Right lobe of liver (tissue), 6 donors: ENCODE data around the gene EIF4G3. TPM values are rescaled to one million over a fixed set of nuclear protein-coding genes. Genes with fewer than 3 reads are reported as not detected.

Experiments used
- ATAC-seq, 4 donors: fragments of 200-7000 bp; cut with Tn5 transposase; one replicate each; pipeline ENCODE4 v1.9.1; 2020; ENCODE audit warnings: mild to moderate bottlenecking in 4 of 4, moderate library complexity in 4 of 4
- DNase-seq, 3 donors: peaks; one replicate each; pipeline ENCODE4 v3.0.0-alpha.2; 2020
- H3K27ac ChIP-seq, 3 donors: fragments of 200-600 bp; one replicate each; pipeline ENCODE4 v1.8.0; 2022
- H3K27me3 ChIP-seq, 2 donors: fragments of 200-600 bp; one replicate each; pipeline ENCODE4 v1.8.0; 2022
- H3K36me3 ChIP-seq, 4 donors: fragments of 200-600 bp; sonication (generic) in 1 of 4; one replicate each; pipeline versions ENCODE4 v1.5.1 to v1.8.0; 2017 to 2022; ENCODE audit warnings: control low read depth in 1 of 4
- H3K4me1 ChIP-seq, 4 donors: fragments of 200-600 bp; sonication (generic) in 1 of 4; one replicate each; pipeline versions ENCODE4 v1.5.1 to v1.8.0; 2017 to 2022; ENCODE audit warnings: control low read depth in 1 of 4
- H3K4me3 ChIP-seq, 3 donors: fragments of 200-600 bp; one replicate each; pipeline ENCODE4 v1.8.0; 2022
- H3K9me3 ChIP-seq, 4 donors: fragments of 200-600 bp; sonication (generic) in 1 of 4; one replicate each; pipeline versions ENCODE4 v1.5.1 to v1.8.0; 2017 to 2022; ENCODE audit warnings: control low read depth in 1 of 4
- POLR2A ChIP-seq: fragments of 450-650 bp; IDR thresholded peaks from one replicate; pipeline ENCODE4 v1.6.1; 2017; ENCODE audit warnings: antibody characterized with exemption, mild to moderate bottlenecking
- WGBS: methylation state at CpG from one replicate; pipeline ENCODE4 v1.1.6; 2018; ENCODE audit warnings: low coverage, low lambda C conversion rate; ENCODE audit not compliant: insufficient coverage; ENCODE audit errors: missing lambda C conversion rate; 5-methylcytosine and 5-hydroxymethylcytosine counted together
- intact Hi-C, 2 donors: fragments of 100-400 bp; cut with DNase I; formaldehyde crosslinking; loops; one replicate each; pipeline versions ENCODE4 v1.11.2 to v1.14.1; 2022
- total RNA-seq, 6 experiments: library from RNA; depleted of rRNA in 2 of 6; stranded (reverse); fragments of >200 nt in 2 of 6; fragmentation: NEBNext Ultra II Directional in 3 of 6; extraction: Animal tissue kit (Norgen Biotek cat#: 25700) in 3 of 6; gene quantifications; one replicate each; pipeline versions ENCODE4 v1.1.0 to v1.2.4, GENCODE V29; 2016 to 2023
- TF ChIP-seq, protein P1 (sequence below), 4 donors: fragments of 200-600 bp in 3 of 4; fragments of 450-650 bp in 1 of 4; IDR thresholded peaks; one replicate each; pipeline versions ENCODE4 v1.5.1 to v1.8.0; 2016 to 2022; ENCODE audit warnings: antibody characterized with exemption in 4 of 4, mild to moderate bottlenecking in 2 of 4
- donor health status: DM: no; HTN: yes; CAD: no.
- donor health status: DM: no; HTN: no; CAD: no.
- donor health status: DM: no; HTN: no; CAD: no.
- donor health status: DM: no; HTN: yes; CAD: no.
- donor health status: DM: no; HTN: yes; CAD: no.

EIF4G3 gene
- total RNA-seq, 6 experiments from 2014 or later: 14.4 to 29.9 (median 23.5) TPM

DNA sequence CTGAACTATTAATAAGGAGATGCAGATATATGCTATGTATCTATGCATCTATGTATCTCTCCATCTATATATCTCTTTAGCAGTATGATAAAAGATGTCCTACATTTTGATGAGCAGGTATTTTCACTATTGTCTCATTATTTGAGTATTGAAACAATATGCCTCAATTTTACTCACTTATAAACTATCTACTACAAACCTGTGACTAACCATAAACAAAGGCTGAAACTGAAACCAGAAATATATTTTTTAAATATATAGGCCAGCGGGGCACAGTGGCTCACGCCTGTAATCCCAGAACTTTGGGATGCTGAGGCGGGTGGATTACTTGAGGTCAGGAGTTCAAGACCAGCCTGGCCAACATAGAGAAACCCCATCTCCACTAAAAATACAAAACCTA, 22.0 kb downstream of the EIF4G3 start:
- DNase-seq (no peak), ATAC-seq (no peak)
- Histone ChIP-seq H3K4me1 (peaks cover 0 to 7% (median 2%) of the 10 kb centered on the region in 4 donors), H3K4me3 (no peak overlapping the region), H3K9me3 (no peaks in the 10 kb centered on the region), H3K27ac (no peak overlapping the region), H3K27me3 (no peaks in the 10 kb centered on the region), H3K36me3 (no peaks in the 10 kb centered on the region)
- 85% methylated on average over 3 of the region's 3 CpGs for WGBS
- TF ChIP-seq, protein P1, sequence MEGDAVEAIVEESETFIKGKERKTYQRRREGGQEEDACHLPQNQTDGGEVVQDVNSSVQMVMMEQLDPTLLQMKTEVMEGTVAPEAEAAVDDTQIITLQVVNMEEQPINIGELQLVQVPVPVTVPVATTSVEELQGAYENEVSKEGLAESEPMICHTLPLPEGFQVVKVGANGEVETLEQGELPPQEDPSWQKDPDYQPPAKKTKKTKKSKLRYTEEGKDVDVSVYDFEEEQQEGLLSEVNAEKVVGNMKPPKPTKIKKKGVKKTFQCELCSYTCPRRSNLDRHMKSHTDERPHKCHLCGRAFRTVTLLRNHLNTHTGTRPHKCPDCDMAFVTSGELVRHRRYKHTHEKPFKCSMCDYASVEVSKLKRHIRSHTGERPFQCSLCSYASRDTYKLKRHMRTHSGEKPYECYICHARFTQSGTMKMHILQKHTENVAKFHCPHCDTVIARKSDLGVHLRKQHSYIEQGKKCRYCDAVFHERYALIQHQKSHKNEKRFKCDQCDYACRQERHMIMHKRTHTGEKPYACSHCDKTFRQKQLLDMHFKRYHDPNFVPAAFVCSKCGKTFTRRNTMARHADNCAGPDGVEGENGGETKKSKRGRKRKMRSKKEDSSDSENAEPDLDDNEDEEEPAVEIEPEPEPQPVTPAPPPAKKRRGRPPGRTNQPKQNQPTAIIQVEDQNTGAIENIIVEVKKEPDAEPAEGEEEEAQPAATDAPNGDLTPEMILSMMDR (IDR thresholded peaks at IDR 0.05): no peak
- intact Hi-C loops: no loop called here

DNA sequence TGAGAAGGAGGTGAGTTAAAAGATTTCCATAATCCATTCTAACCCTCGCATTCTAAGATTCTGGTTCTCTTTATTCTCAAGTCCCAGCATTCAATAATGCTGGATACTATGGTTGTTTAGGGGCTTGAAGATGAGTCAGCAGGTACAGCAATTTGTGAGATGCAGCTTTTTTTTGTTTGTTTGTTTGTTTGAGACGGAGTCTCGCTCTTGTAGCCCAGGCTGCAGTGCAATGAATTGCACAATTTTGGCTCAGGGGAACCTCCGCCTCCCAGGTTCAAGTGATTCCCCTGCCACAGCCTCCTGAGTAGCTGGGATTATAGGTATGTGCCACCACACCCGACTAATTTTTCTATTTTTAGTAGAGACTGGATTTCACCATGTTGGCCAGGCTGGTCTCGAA, 23.3 kb downstream of the EIF4G3 start:
- H3K27me3 ChIP-seq: no peaks in the 10 kb centered on the region
- WGBS: 56% methylated on average over 4 of the region's 6 CpGs
- intact Hi-C loops: no loop called here
- H3K27ac ChIP-seq: no peak overlapping the region
- H3K36me3 ChIP-seq: no peaks in the 10 kb centered on the region
- no peaks in the 10 kb centered on the region for H3K9me3 ChIP-seq
- DNase-seq (no peak), ATAC-seq (peak in 1 of 4 donors; percentile 49)
- H3K4me1 ChIP-seq: peaks cover 0 to 11% (median 3%) of the 10 kb centered on the region in 4 donors
- TF ChIP-seq POLR2A: no peak
- H3K4me3 ChIP-seq: no peak overlapping the region

DNA sequence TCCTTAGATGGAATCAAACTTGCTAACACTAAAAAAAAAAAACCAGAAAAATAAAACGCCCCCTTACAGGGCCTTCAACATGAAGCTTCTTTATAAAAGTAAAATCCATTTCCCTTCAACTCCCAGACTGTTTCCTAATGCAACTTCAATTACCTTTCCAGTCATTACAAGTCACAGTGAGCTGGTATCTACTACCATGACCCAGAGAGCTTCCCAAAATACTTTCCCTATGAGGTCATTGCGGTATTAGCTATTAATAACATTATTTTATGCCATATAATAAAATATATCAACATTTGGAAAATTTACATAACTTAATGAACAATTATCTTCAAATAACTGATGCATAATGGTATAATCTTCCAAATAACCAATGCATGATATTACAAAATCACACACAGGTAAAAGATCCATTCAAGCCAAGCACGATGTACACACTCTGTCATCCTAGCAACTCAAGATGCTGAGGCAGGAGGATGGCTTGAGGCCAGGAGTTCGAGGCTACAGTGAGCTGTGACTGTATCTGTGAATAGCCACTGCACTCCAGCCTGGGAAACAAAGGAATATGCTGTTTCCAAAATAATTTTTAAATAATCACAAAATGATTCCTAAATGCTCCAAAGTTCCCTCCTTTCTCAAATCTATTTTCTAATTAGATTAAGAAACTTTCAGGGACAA, 24.1 kb downstream of the EIF4G3 start:
- Histone ChIP-seq H3K4me1 (peaks cover 0 to 8% (median 3%) of the 10 kb centered on the region in 4 donors), H3K27me3 (no peaks in the 10 kb centered on the region), H3K36me3 (peaks cover 0 to 5% (median 0%) of the 10 kb centered on the region in 4 donors), H3K4me3 (no peak overlapping the region), H3K9me3 (no peaks in the 10 kb centered on the region), H3K27ac (no peak overlapping the region)
- no peak for DNase-seq
- TF ChIP-seq, protein P1 (IDR thresholded peaks at IDR 0.05): no peak
- TF ChIP-seq POLR2A: no peak
- intact Hi-C loops: no loop called here
- ATAC-seq: no peak
- 64% methylated on average over 4 of the region's 4 CpGs for WGBS

DNA sequence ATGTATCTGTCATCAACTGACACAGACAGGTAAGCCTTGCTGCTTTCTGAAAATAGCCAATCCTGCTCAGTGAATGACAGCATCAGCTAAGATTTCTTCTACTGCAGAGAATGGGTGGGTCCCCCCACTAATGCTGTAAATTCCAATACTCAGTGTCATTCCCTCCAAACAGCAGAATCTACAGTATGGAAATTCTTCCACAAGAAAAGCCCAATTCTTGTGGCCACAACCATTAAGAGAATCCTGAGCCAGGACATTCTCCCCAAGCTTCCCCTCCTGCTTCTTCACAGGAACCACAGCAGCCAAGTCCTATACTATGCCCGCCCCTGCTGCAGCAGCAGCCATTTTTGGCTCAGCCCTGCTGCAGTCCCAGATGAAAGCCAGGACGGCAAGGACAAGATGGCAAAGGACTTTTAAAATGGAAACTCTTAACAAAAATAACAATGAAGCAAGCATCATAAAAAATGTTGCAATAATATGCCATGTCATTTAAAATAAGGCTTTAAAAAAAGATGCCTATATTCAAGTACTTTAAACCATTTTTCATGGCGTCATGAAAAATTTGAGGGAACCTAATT, 26.8 kb downstream of the EIF4G3 start:
- Histone ChIP-seq H3K27me3 (no peaks in the 10 kb centered on the region), H3K4me3 (no peak overlapping the region), H3K4me1 (peaks cover 0 to 7% (median 1%) of the 10 kb centered on the region in 4 donors), H3K9me3 (no peaks in the 10 kb centered on the region), H3K27ac (no peak overlapping the region), H3K36me3 (peaks cover 0 to 5% (median 0%) of the 10 kb centered on the region in 4 donors)
- TF ChIP-seq, protein P1 (IDR thresholded peaks at IDR 0.05): no peak
- TF ChIP-seq POLR2A: no peak
- WGBS: 72% methylated on average over 3 of the region's 3 CpGs
- ATAC-seq (peak in 3 of 4 donors; percentile 11 to 29 (median 15)), DNase-seq (no peak)
- intact Hi-C loops: no loop called here

DNA sequence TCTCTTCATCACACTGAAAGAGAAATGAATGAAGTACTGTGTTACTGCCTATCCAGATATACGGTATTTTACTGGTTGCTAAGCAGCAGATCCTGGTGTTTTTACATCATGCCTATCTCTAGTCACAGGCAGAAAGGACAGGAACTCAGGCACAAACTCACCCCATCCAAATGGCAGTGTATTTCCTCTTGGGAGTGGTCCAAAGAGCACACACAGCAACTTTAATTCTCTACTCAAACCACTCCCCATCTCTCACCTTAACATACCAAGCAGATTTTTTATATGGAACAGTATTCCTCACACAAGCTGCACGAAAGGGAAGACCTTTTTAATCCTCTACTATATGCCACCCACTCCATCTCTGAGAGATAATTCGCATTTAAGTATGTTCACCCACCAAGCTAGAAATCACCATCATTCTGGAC, 27.3 kb downstream of the EIF4G3 start:
- no peak overlapping the region for H3K4me3 ChIP-seq
- no peak overlapping the region for H3K27ac ChIP-seq
- 59% methylated on average over 3 of the region's 3 CpGs for WGBS
- intact Hi-C loops: no loop called here
- TF ChIP-seq POLR2A: no peak
- TF ChIP-seq, protein P1 (IDR thresholded peaks at IDR 0.05): no peak
- peak; percentile 51 to 85 (median 68) for ATAC-seq
- peaks cover 0 to 5% (median 0%) of the 10 kb centered on the region in 4 donors for H3K36me3 ChIP-seq
- no peaks in the 10 kb centered on the region for H3K9me3 ChIP-seq
- H3K4me1 ChIP-seq: peaks cover 0 to 7% (median 1%) of the 10 kb centered on the region in 4 donors
- no peaks in the 10 kb centered on the region for H3K27me3 ChIP-seq
- no peak for DNase-seq
